ENCODE measurements around the gene STAM2.

- TF ChIP-seq GATA3 (IDR thresholded peaks at IDR 0.05; ENCODE audit: borderline replicate concordance): no peak
- TF ChIP-seq PBX3 (IDR thresholded peaks at IDR 0.05): no peak
- no peak for TF ChIP-seq CTCF (IDR thresholded peaks at IDR 0.05)
- no peak for TF ChIP-seq PHF8 (IDR thresholded peaks at IDR 0.05; ENCODE audit: borderline replicate concordance, low read depth)
- TF ChIP-seq EP300 (IDR thresholded peaks at IDR 0.05): no peak
- TF ChIP-seq SMC3 (IDR thresholded peaks at IDR 0.05): no peak
- no peak for TF ChIP-seq POLR2A (IDR thresholded peaks at IDR 0.05; ENCODE audit: low read length)
- no peak for TF ChIP-seq RCOR1 (IDR thresholded peaks at IDR 0.05; ENCODE audit: low read depth, low read length)
- no peak for TF ChIP-seq ESRRA (IDR thresholded peaks at IDR 0.05; ENCODE audit: borderline replicate concordance, low read length)
- no peak for TF ChIP-seq CEBPB (IDR thresholded peaks at IDR 0.05)
Observed at GRCh38 chr2:152161598-152161997, 14.0 kb downstream of the STAM2 start.
